ENCODE data around the gene CARD11.

- TF ChIP-seq CTCF (IDR thresholded peaks at IDR 0.05 in 8 of 11, conservative IDR thresholded peaks at IDR 0.05 in 3 of 11) (no peak), POLR2A (IDR thresholded peaks at IDR 0.05) (no peak)
Measured at GRCh38 chr7:3056234-3057065, 12.8 kb upstream of the CARD11 start.

Data from spleen (tissue), 7 donors.